GM23338 (cell line): Measurements from ENCODE around the gene KLHDC1. TPM values are rescaled to one million over a fixed set of nuclear protein-coding genes. Genes with fewer than 3 reads are reported as not detected.
A peak's percentile ranks its signal among the peaks of the same experiment; 100 is the strongest.

Experiments
- ATAC-seq: fragments of 200-7000 bp; cut with Tn5 transposase; 3 replicates; pipeline ENCODE4 v1.9.1; 2020
- DNase-seq: peaks from one replicate; pipeline ENCODE4 v3.0.0-alpha.2; 2015; ENCODE audit warnings: low spot score
- H2AFZ ChIP-seq: fragments of 200-600 bp; sonication (generic); 2 replicates; pipeline ENCODE4 v1.8.0; 2016; ENCODE audit warnings: antibody characterized with exemption, mild to moderate bottlenecking, moderate library complexity
- H3F3A ChIP-seq: fragments of 200-600 bp; sonication (generic); replicated peaks from 2 replicates; pipeline ENCODE4 v1.8.0; 2017; ENCODE audit warnings: antibody characterized with exemption, mixed run types, low read depth
- H3K27ac ChIP-seq: fragments of 200-600 bp; sonication (generic); 2 replicates; pipeline ENCODE4 v1.6.1; 2016; ENCODE audit warnings: low read depth
- H3K27me3 ChIP-seq: fragments of 200-600 bp; sonication (generic); 2 replicates; pipeline ENCODE4 v1.8.0; 2016; ENCODE audit warnings: mild to moderate bottlenecking, mixed run types, moderate library complexity; ENCODE audit not compliant: insufficient read depth
- H3K36me3 ChIP-seq: fragments of 200-600 bp; sonication (generic); 2 replicates; pipeline ENCODE4 v1.8.0; 2016; ENCODE audit warnings: mild to moderate bottlenecking; ENCODE audit not compliant: insufficient read depth
- H3K4me1 ChIP-seq: fragments of 200-600 bp; sonication (generic); 2 replicates; pipeline ENCODE4 v1.8.0; 2016; ENCODE audit warnings: mild to moderate bottlenecking, moderate library complexity; ENCODE audit not compliant: insufficient read depth
- H3K4me2 ChIP-seq: fragments of 200-600 bp; sonication (generic); 2 replicates; pipeline ENCODE4 v1.7.1; 2017; ENCODE audit warnings: mixed run types
- H3K4me3 ChIP-seq: fragments of 200-600 bp; sonication (generic); 2 replicates; pipeline ENCODE4 v1.6.1; 2016; ENCODE audit warnings: mixed run types
- H3K79me2 ChIP-seq: fragments of 200-600 bp; sonication (generic); replicated peaks from 2 replicates; pipeline ENCODE4 v1.8.0; 2017; ENCODE audit warnings: mild to moderate bottlenecking; ENCODE audit not compliant: insufficient read depth
- H3K9me2 ChIP-seq: fragments of 200-600 bp; sonication (generic); 2 replicates; pipeline ENCODE4 v1.8.0; 2017; ENCODE audit not compliant: insufficient read depth
- H4K20me1 ChIP-seq: fragments of 200-600 bp; sonication (generic); replicated peaks from 2 replicates; pipeline ENCODE4 v1.8.0; 2017; ENCODE audit warnings: mild to moderate bottlenecking; ENCODE audit not compliant: insufficient read depth
- H3K27ac Mint-ChIP-seq: 2 replicates; pipeline ENCODE4 v1.8.0; 2020; ENCODE audit warnings: inconsistent platforms, mild to moderate bottlenecking, moderate library complexity, mixed read lengths
- H3K27me3 Mint-ChIP-seq: 3 replicates; pipeline ENCODE4 v1.8.0; 2022; ENCODE audit warnings: low read depth, mild to moderate bottlenecking, moderate library complexity, mixed read lengths, inconsistent platforms; ENCODE audit not compliant: insufficient read depth, poor library complexity
- H3K36me3 Mint-ChIP-seq: 3 replicates; pipeline ENCODE4 v1.8.0; 2021; ENCODE audit warnings: low read depth, mild to moderate bottlenecking, inconsistent platforms, moderate library complexity, mixed read lengths
- H3K4me1 Mint-ChIP-seq: 3 replicates; pipeline ENCODE4 v1.8.0; 2020; ENCODE audit warnings: mild to moderate bottlenecking, inconsistent platforms, mixed read lengths
- H3K4me3 Mint-ChIP-seq: 3 replicates; pipeline ENCODE4 v1.8.0; 2021; ENCODE audit warnings: moderate library complexity, mild to moderate bottlenecking, inconsistent platforms, mixed read lengths
- H3K9me3 Mint-ChIP-seq: 3 replicates; pipeline ENCODE4 v1.8.0; 2020; ENCODE audit warnings: moderate library complexity, mild to moderate bottlenecking, inconsistent platforms, mixed read lengths
- CREB1 ChIP-seq: fragments of 250-450 bp; sonication (Bioruptor Pico); IDR thresholded peaks from 2 replicates; pipeline ENCODE4 v1.5.0; 2020; ENCODE audit warnings: low read depth, mild to moderate bottlenecking, moderate library complexity
- EZH2 ChIP-seq: fragments of 200-600 bp; sonication (generic); IDR thresholded peaks from one replicate; pipeline ENCODE4 v1.8.0; 2017; ENCODE audit warnings: antibody characterized with exemption, mild to moderate bottlenecking, low read depth; ENCODE audit not compliant: unreplicated experiment
- EZH2phosphoT487 ChIP-seq: fragments of 200-600 bp; sonication (generic); IDR thresholded peaks from one replicate; pipeline ENCODE4 v1.8.1; 2018; ENCODE audit warnings: antibody characterized with exemption; ENCODE audit not compliant: unreplicated experiment
- JUNB ChIP-seq: IDR thresholded peaks from one replicate; pipeline ENCODE4 v1.6.1; 2016; ENCODE audit warnings: antibody characterized with exemption; ENCODE audit not compliant: unreplicated experiment
- NANOG ChIP-seq: IDR thresholded peaks from 2 replicates; pipeline ENCODE4 v1.6.1; 2016; ENCODE audit warnings: antibody characterized with exemption, borderline replicate concordance
- POLR2AphosphoS5 ChIP-seq: IDR thresholded peaks from 2 replicates; pipeline ENCODE4 v1.6.1; 2016; ENCODE audit warnings: antibody characterized with exemption, low read depth
- STAT1 ChIP-seq: IDR thresholded peaks from one replicate; pipeline ENCODE4 v1.6.1; 2016; ENCODE audit warnings: antibody characterized with exemption; ENCODE audit not compliant: unreplicated experiment
- ZNF114 ChIP-seq: fragments of 250-450 bp; sonication (Bioruptor Pico); IDR thresholded peaks from 2 replicates; pipeline ENCODE4 v1.5.0; 2020; ENCODE audit warnings: mild to moderate bottlenecking, moderate library complexity
- ZNF331 ChIP-seq: fragments of 250-450 bp; sonication (Bioruptor Pico); IDR thresholded peaks from 2 replicates; pipeline ENCODE4 v1.5.0; 2020; ENCODE audit warnings: low read depth, mild to moderate bottlenecking, moderate library complexity
- long read RNA-seq: library from polyadenylated mRNA; unstranded; transcript quantifications from one replicate; pipeline ENCODE4 v2.0.0, GENCODE V29; 2020; ENCODE audit not compliant: unreplicated experiment
- polyA plus RNA-seq: library from polyadenylated mRNA; unstranded; fragments of >200 nt; fragmentation: Nextera tagmentation; extraction: Ambion mirVana; gene quantifications from 2 replicates; pipeline ENCODE4 v1.2.1, GENCODE V29; 2016
- total RNA-seq: library from RNA; depleted of rRNA; stranded (reverse); fragments of >200 nt; shearing (Covaris generic); gene quantifications from 2 replicates; pipeline ENCODE4 v1.2.3, GENCODE V29; 2014; rRNA removed
- TF ChIP-seq, protein P1 (sequence below): IDR thresholded peaks from 2 replicates; pipeline ENCODE4 v1.6.1; 2016; ENCODE audit warnings: antibody characterized with exemption
- TF ChIP-seq, protein P2 (sequence below): IDR thresholded peaks from one replicate; pipeline ENCODE4 v1.6.1; 2018; ENCODE audit warnings: antibody characterized with exemption; ENCODE audit not compliant: unreplicated experiment
- TF ChIP-seq, protein P3 (sequence below), 2 experiments: fragments of 200-600 bp in 1 of 2; sonication (generic) in 1 of 2; conservative IDR thresholded peaks; 2 replicates each; pipeline versions ENCODE4 v1.5.1 to v1.6.1; 2016 to 2017; ENCODE audit warnings: antibody characterized with exemption in 2 of 2, low read depth in 2 of 2, mild to moderate bottlenecking in 2 of 2, moderate library complexity in 1 of 2

The KLHDC1 gene, protein sequence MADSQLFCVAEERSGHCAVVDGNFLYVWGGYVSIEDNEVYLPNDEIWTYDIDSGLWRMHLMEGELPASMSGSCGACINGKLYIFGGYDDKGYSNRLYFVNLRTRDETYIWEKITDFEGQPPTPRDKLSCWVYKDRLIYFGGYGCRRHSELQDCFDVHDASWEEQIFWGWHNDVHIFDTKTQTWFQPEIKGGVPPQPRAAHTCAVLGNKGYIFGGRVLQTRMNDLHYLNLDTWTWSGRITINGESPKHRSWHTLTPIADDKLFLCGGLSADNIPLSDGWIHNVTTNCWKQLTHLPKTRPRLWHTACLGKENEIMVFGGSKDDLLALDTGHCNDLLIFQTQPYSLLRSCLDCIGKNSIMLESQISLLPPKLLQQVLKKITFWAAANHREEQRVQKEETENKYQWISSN
- total RNA-seq (4.0 TPM in 1 of 2 replicates, not detected in the other), polyA plus RNA-seq (not detected in 2 replicates)
- long read RNA-seq, result 0 reads

DNA sequence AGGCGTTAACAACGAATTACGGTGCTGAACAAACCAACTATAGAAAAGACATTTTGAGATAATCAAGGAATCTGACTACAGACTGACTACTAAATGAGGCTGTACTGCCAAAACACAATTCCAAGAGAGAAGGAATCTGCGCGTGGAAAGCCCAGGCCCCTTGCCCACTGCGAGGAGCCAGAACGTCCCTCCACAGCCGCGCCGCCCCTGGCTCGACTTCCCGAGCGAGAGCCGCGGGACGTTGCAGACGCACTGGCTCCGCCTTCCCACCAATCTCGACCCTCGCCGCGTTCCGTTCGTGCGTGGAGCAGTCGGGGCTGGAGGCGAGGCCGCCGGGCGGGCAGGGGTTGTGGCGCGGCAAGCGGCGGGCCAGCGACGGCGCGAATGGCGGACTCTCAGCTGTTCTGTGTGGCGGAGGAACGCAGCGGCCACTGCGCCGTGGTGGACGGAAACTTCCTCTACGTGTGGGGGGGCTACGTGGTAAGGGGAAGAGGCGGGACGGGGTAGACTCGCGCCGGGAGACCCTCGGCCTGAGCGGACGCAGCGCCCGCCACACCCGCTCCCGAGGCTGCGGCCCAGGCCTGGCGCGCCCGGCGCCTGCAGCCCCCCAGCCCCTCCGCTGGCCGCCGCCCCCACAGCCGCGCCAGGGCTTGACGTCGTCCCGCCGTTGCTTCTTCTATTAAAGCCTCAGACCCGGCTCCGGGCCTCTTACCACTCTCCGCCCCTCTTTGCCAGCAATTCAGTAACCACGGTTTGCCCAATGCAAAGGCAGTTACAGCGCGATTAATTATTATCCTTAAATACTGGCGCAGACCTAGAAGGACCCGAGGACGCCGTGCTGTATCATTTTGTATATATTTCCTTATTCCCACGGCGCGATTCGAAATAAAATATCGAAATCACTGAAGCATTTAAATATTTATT lies at the start of gene KLHDC1:
KLHDC1 (plus strand) TSS at position 310 of the 924 bp plus-strand sequence; CDS start at position 385, 75 bp downstream.
- no peaks in the 10 kb centered on the region for H3K9me2 ChIP-seq
- peak; percentile 83 for DNase-seq
- no peaks in the 10 kb centered on the region for H3K79me2 ChIP-seq
- no peaks in the 10 kb centered on the region for H3K9me3 Mint-ChIP-seq
- H2AFZ ChIP-seq, result peak within 1 kb of the TSS; percentile 98
- H3K4me1 ChIP-seq, result peaks cover 22% of the 10 kb centered on the region
- peak within 1 kb of the TSS; percentile 79 for H3K4me3 Mint-ChIP-seq
- H3K36me3 ChIP-seq, result no peaks in the 10 kb centered on the region
- peaks cover 18% of the 10 kb centered on the region for H3K27me3 Mint-ChIP-seq
- peak within 1 kb of the TSS; percentile 79 for H3K4me2 ChIP-seq
- peaks cover 15% of the 10 kb centered on the region for H3K4me1 Mint-ChIP-seq
- no peaks in the 10 kb centered on the region for H4K20me1 ChIP-seq
- no peaks in the 10 kb centered on the region for H3K36me3 Mint-ChIP-seq
- no peak within 1 kb of the TSS for H3K27ac Mint-ChIP-seq
- H3K4me3 ChIP-seq, result peak within 1 kb of the TSS; percentile 91
- peak; percentile 74 for ATAC-seq
- H3F3A ChIP-seq, result peaks cover 21% of the 10 kb centered on the region
- H3K27ac ChIP-seq, result no peak within 1 kb of the TSS
- H3K27me3 ChIP-seq, result peaks cover 35% of the 10 kb centered on the region
- TF ChIP-seq CREB1 (CRISPR knock-in tag) (no peak), EZH2 (peak; percentile 2), EZH2phosphoT487 (peak; percentile 54), ZNF114 (CRISPR knock-in tag) (no peak), POLR2AphosphoS5 (peak; percentile 52; the same call in 1 of the 2 replicates), STAT1 (no peak), ZNF331 (no peak), NANOG (no peak), JUNB (no peak)
- TF ChIP-seq, protein P1, sequence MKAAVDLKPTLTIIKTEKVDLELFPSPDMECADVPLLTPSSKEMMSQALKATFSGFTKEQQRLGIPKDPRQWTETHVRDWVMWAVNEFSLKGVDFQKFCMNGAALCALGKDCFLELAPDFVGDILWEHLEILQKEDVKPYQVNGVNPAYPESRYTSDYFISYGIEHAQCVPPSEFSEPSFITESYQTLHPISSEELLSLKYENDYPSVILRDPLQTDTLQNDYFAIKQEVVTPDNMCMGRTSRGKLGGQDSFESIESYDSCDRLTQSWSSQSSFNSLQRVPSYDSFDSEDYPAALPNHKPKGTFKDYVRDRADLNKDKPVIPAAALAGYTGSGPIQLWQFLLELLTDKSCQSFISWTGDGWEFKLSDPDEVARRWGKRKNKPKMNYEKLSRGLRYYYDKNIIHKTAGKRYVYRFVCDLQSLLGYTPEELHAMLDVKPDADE, result no peak
- TF ChIP-seq, protein P2, sequence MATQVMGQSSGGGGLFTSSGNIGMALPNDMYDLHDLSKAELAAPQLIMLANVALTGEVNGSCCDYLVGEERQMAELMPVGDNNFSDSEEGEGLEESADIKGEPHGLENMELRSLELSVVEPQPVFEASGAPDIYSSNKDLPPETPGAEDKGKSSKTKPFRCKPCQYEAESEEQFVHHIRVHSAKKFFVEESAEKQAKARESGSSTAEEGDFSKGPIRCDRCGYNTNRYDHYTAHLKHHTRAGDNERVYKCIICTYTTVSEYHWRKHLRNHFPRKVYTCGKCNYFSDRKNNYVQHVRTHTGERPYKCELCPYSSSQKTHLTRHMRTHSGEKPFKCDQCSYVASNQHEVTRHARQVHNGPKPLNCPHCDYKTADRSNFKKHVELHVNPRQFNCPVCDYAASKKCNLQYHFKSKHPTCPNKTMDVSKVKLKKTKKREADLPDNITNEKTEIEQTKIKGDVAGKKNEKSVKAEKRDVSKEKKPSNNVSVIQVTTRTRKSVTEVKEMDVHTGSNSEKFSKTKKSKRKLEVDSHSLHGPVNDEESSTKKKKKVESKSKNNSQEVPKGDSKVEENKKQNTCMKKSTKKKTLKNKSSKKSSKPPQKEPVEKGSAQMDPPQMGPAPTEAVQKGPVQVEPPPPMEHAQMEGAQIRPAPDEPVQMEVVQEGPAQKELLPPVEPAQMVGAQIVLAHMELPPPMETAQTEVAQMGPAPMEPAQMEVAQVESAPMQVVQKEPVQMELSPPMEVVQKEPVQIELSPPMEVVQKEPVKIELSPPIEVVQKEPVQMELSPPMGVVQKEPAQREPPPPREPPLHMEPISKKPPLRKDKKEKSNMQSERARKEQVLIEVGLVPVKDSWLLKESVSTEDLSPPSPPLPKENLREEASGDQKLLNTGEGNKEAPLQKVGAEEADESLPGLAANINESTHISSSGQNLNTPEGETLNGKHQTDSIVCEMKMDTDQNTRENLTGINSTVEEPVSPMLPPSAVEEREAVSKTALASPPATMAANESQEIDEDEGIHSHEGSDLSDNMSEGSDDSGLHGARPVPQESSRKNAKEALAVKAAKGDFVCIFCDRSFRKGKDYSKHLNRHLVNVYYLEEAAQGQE, result no peak
- TF ChIP-seq, protein P3, sequence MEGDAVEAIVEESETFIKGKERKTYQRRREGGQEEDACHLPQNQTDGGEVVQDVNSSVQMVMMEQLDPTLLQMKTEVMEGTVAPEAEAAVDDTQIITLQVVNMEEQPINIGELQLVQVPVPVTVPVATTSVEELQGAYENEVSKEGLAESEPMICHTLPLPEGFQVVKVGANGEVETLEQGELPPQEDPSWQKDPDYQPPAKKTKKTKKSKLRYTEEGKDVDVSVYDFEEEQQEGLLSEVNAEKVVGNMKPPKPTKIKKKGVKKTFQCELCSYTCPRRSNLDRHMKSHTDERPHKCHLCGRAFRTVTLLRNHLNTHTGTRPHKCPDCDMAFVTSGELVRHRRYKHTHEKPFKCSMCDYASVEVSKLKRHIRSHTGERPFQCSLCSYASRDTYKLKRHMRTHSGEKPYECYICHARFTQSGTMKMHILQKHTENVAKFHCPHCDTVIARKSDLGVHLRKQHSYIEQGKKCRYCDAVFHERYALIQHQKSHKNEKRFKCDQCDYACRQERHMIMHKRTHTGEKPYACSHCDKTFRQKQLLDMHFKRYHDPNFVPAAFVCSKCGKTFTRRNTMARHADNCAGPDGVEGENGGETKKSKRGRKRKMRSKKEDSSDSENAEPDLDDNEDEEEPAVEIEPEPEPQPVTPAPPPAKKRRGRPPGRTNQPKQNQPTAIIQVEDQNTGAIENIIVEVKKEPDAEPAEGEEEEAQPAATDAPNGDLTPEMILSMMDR (conservative IDR thresholded peaks at IDR 0.05; ENCODE audit: low read depth in 2 of 2), result no peak
